ENCODE data around the gene DDX6.
"Not testable (repeated sequence)": the region's sequence is repeated elsewhere in the genome, so short reads cannot be mapped to it uniquely, and the experiment has no call there.

Gene DDX6

DNA sequence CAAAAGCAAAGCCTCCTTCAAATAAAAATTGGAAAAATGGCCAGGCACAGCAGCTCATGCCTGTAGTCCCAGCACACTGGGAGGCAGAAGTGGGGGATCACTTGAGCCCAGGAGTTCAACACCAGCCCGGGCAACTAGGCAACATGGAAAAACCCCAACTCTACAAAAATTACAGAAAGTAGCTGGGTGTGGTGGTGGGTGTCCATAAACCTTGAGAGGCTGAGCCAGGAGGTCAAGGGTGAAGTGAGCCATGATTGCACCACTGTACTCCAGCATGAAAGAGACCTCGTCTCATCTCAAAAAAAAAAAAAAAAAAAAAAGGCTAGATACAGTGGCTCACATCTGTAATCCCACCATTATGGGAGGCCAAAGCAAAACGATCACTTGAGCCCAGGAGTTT is 22.3 kb downstream of the DDX6 start:
- Histone ChIP-seq H3K27me3 (ENCODE audit: insufficient read depth, poor library complexity, severe bottlenecking) (no peaks in the 10 kb centered on the region), H3K36me3 (ENCODE audit: low read depth) (peaks cover 82% of the 10 kb centered on the region), H3K9me3 (ENCODE audit: severe bottlenecking) (no peaks in the 10 kb centered on the region), H3K27ac (ENCODE audit: poor library complexity, severe bottlenecking) (no peak overlapping the region), H3K4me1 (ENCODE audit: insufficient read depth, poor library complexity, severe bottlenecking) (no peaks in the 10 kb centered on the region), H3K4me3 (ENCODE audit: severe bottlenecking) (no peak overlapping the region)
- TF ChIP-seq, protein P1, sequence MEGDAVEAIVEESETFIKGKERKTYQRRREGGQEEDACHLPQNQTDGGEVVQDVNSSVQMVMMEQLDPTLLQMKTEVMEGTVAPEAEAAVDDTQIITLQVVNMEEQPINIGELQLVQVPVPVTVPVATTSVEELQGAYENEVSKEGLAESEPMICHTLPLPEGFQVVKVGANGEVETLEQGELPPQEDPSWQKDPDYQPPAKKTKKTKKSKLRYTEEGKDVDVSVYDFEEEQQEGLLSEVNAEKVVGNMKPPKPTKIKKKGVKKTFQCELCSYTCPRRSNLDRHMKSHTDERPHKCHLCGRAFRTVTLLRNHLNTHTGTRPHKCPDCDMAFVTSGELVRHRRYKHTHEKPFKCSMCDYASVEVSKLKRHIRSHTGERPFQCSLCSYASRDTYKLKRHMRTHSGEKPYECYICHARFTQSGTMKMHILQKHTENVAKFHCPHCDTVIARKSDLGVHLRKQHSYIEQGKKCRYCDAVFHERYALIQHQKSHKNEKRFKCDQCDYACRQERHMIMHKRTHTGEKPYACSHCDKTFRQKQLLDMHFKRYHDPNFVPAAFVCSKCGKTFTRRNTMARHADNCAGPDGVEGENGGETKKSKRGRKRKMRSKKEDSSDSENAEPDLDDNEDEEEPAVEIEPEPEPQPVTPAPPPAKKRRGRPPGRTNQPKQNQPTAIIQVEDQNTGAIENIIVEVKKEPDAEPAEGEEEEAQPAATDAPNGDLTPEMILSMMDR (IDR thresholded peaks at IDR 0.05; ENCODE audit: poor library complexity, severe bottlenecking), result no peak
- DNase-seq (ENCODE audit: low spot score), result no peak
- no peak for ATAC-seq (ENCODE audit: low read depth)

- TF ChIP-seq, protein P1 (IDR thresholded peaks at IDR 0.05; ENCODE audit: poor library complexity, severe bottlenecking), result no peak
- Histone ChIP-seq H3K36me3 (ENCODE audit: low read depth) (peaks cover 88% of the 10 kb centered on the region), H3K9me3 (ENCODE audit: severe bottlenecking) (no peaks in the 10 kb centered on the region), H3K4me3 (ENCODE audit: severe bottlenecking) (no peak overlapping the region), H3K4me1 (ENCODE audit: insufficient read depth, poor library complexity, severe bottlenecking) (no peaks in the 10 kb centered on the region), H3K27ac (ENCODE audit: poor library complexity, severe bottlenecking) (no peak overlapping the region), H3K27me3 (ENCODE audit: insufficient read depth, poor library complexity, severe bottlenecking) (no peaks in the 10 kb centered on the region)
- ATAC-seq (ENCODE audit: low read depth) (no peak), DNase-seq (ENCODE audit: low spot score) (no peak)
Measured at GRCh38 chr11:118766035-118766434, 24.9 kb downstream of the DDX6 start.

GRCh38 chr11:118765095-118765691 is 25.8 kb downstream of the DDX6 start:
- H3K4me3 ChIP-seq (ENCODE audit: severe bottlenecking); H3K9me3 ChIP-seq (ENCODE audit: severe bottlenecking); H3K27ac ChIP-seq (ENCODE audit: poor library complexity, severe bottlenecking); H3K4me1 ChIP-seq (ENCODE audit: insufficient read depth, poor library complexity, severe bottlenecking); ATAC-seq (ENCODE audit: low read depth); DNase-seq (ENCODE audit: low spot score); H3K27me3 ChIP-seq (ENCODE audit: insufficient read depth, poor library complexity, severe bottlenecking): not testable (repeated sequence)
- peaks cover 88% of the 10 kb centered on the region for H3K36me3 ChIP-seq (ENCODE audit: low read depth)

DNA sequence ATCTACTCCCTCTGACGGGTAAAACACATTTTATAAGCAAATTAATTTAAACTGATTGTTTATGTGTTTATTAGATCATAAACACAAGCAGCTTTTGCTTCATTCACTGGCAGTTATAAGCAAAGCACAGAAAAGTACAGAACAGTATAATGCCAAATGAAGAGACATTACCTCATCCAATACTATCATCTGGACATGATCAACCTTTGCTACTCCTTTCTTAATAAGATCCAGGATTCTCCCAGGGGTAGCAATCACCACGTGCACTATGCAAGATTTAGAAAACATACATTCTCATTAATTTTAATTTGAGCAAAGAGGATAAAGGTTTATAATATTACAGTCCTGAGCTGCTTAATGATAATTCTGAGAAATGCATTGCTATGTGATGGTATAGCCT is 27.9 kb downstream of the DDX6 start:
- TF ChIP-seq, protein P1 (IDR thresholded peaks at IDR 0.05; ENCODE audit: poor library complexity, severe bottlenecking), result no peak
- Histone ChIP-seq H3K36me3 (ENCODE audit: low read depth) (peaks cover 96% of the 10 kb centered on the region), H3K27ac (ENCODE audit: poor library complexity, severe bottlenecking) (no peak overlapping the region), H3K27me3 (ENCODE audit: insufficient read depth, poor library complexity, severe bottlenecking) (no peaks in the 10 kb centered on the region), H3K4me3 (ENCODE audit: severe bottlenecking) (no peak overlapping the region), H3K4me1 (ENCODE audit: insufficient read depth, poor library complexity, severe bottlenecking) (no peaks in the 10 kb centered on the region), H3K9me3 (ENCODE audit: severe bottlenecking) (no peaks in the 10 kb centered on the region)
- no peak for DNase-seq (ENCODE audit: low spot score)
- ATAC-seq (ENCODE audit: low read depth), result no peak

DNA sequence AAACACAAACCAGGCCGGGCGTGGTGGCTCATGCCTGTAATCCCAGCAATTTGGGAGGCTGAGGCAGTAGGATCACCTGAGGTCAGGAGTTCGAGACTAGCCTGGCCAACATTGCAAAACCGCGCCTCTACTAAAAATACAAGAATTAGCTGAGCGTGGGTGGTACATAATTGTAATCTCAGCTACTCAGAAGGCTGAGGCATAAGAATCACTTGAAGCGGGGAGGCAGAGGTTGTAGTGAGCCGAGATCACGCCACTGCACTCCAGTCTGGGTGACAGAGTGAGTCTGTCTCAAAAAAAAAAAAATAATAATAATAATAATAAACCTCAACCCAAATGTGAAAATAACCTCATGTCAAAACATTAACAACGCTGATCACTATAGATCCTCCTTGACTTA is 29.0 kb downstream of the DDX6 start:
- not testable (repeated sequence) for H3K4me3 ChIP-seq (ENCODE audit: severe bottlenecking); H3K27ac ChIP-seq (ENCODE audit: poor library complexity, severe bottlenecking); H3K27me3 ChIP-seq (ENCODE audit: insufficient read depth, poor library complexity, severe bottlenecking); ATAC-seq (ENCODE audit: low read depth); DNase-seq (ENCODE audit: low spot score); H3K4me1 ChIP-seq (ENCODE audit: insufficient read depth, poor library complexity, severe bottlenecking); H3K9me3 ChIP-seq (ENCODE audit: severe bottlenecking)
- H3K36me3 ChIP-seq (ENCODE audit: low read depth), result peaks cover 96% of the 10 kb centered on the region

- DNase-seq (ENCODE audit: low spot score), result no peak
- Histone ChIP-seq H3K27ac (ENCODE audit: poor library complexity, severe bottlenecking) (no peak overlapping the region), H3K4me1 (ENCODE audit: insufficient read depth, poor library complexity, severe bottlenecking) (no peaks in the 10 kb centered on the region), H3K9me3 (ENCODE audit: severe bottlenecking) (no peaks in the 10 kb centered on the region), H3K36me3 (ENCODE audit: low read depth) (peaks cover 96% of the 10 kb centered on the region), H3K4me3 (ENCODE audit: severe bottlenecking) (no peak overlapping the region), H3K27me3 (ENCODE audit: insufficient read depth, poor library complexity, severe bottlenecking) (no peaks in the 10 kb centered on the region)
- TF ChIP-seq, protein P1 (IDR thresholded peaks at IDR 0.05; ENCODE audit: poor library complexity, severe bottlenecking), result no peak
- ATAC-seq (ENCODE audit: low read depth), result no peak
Measured at GRCh38 chr11:118757876-118758399, 33.0 kb downstream of the DDX6 start.
